GM12892 (cell line): ENCODE data around the gene CD101.

Experiments
- POLR2A ChIP-seq: IDR thresholded peaks from 2 replicates; pipeline ENCODE4 v1.6.1; 2011; ENCODE audit warnings: low read depth, low read length, control low read depth
- POLR2AphosphoS5 ChIP-seq: IDR thresholded peaks from 2 replicates; pipeline ENCODE4 v1.6.1; 2011; ENCODE audit warnings: low read depth, low read length, control low read depth
- TAF1 ChIP-seq: IDR thresholded peaks from 2 replicates; pipeline ENCODE4 v1.6.1; 2011; ENCODE audit warnings: low read depth, mild to moderate bottlenecking, control low read depth, low read length, borderline replicate concordance

- TF ChIP-seq POLR2AphosphoS5 (no peak), POLR2A (no peak), TAF1 (no peak)
Measured at GRCh38 chr1:117030271-117030877, 28.8 kb downstream of the CD101 start.
